ENCODE results near the gene LRRC74A. TPM values are rescaled to one million over a fixed set of nuclear protein-coding genes. Genes with fewer than 3 reads are reported as not detected.

Gene LRRC74A
- total and polyA plus RNA-seq, 9 of the 15 experiments (the other 6 are each of a cell fraction or from before 2014, with no cell fraction given) = not detected

DNA sequence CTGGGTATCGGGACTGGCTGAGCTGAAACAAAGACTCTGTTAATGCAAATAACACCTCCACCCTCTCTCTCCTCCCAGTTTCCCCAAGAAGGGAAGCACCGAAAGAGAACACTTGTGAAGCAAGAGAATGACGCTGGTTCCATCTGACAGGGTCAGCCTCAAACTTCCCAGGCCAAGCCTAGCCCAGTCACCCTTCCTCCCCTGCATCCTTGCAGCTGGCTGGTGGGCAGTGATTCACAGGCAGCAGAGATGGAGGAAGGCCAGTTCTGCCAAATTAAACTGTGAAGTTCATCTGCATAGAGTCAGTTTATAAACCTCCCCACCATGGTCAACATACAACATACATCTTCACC, 2.8 kb downstream of the LRRC74A start:
- no peak for FAIRE-seq
- H3K4me3 ChIP-seq = no peak overlapping the region
- H3K79me2 ChIP-seq (ENCODE audit: control insufficient read depth, insufficient read depth, low read length) = no peaks in the 10 kb centered on the region
- H4K20me1 ChIP-seq (replicated peaks; ENCODE audit: control insufficient read depth, insufficient read depth, low read length) = no peaks in the 10 kb centered on the region
- no peak overlapping the region for H3K4me2 ChIP-seq (ENCODE audit: insufficient read depth, low read length)
- no peaks in the 10 kb centered on the region for H3K9me3 ChIP-seq (replicated peaks; ENCODE audit: control insufficient read depth, insufficient read depth, low read depth, low read length)
- no peaks in the 10 kb centered on the region for H3K4me1 ChIP-seq (replicated peaks in 1 of 2; ENCODE audit: control insufficient read depth in 2 of 2, insufficient read depth in 2 of 2, low read length in 2 of 2)
- H2AFZ ChIP-seq (ENCODE audit: low read depth, low read length) = no peak overlapping the region
- H3K27ac ChIP-seq (ENCODE audit: extremely low read depth, low read depth, low read length) = no peak overlapping the region
- in situ Hi-C loops (cut with MboI) = no loop called here
- H3K36me3 ChIP-seq (ENCODE audit: control insufficient read depth, insufficient read depth, low read length) = no peaks in the 10 kb centered on the region
- ATAC-seq = no peak
- ChIA-PET POLR2A (interaction anchor here (1.6 kb wide), 1 partner anchor 49 kb away, joined by 4 read pairs; no protein-coding TSS in a partner anchor), CTCF (ENCODE audit: low intra/inter-chr PET ratio) (interaction anchor here (0.6 kb wide), 1 partner anchor 19 kb away, joined by 3 read pairs; no protein-coding TSS in a partner anchor)
- intact Hi-C loops (cut with micrococcal nuclease) = no loop called here
- no peaks in the 10 kb centered on the region for H3K9me1 ChIP-seq (ENCODE audit: control insufficient read depth, insufficient read depth, low read length)
- 0% methylated on average over 3 of the region's 3 CpGs for WGBS (ENCODE audit: insufficient coverage, low coverage, missing lambda C conversion rate)
- H3K9ac ChIP-seq (ENCODE audit: insufficient read depth in 1 of 2, low read depth in 2 of 2, low read length in 2 of 2) = no peak overlapping the region
- no peak for TF ChIP-seq ZNF445 (CRISPR knock-in tag; IDR thresholded peaks at IDR 0.05; ENCODE audit: low read depth)
- DNase-seq (ENCODE audit: extremely low read depth in 1 of 4, low spot score in 3 of 4) = no peak
- peaks cover 11 to 47% of the 10 kb centered on the region in 2 experiments; a peak in 4 of 5 replicates for H3K27me3 ChIP-seq (ENCODE audit: control insufficient read depth in 2 of 2, insufficient read depth in 2 of 2, low read length in 2 of 2)
- no TSS peak for BruUV-seq (replicated peaks)

DNA sequence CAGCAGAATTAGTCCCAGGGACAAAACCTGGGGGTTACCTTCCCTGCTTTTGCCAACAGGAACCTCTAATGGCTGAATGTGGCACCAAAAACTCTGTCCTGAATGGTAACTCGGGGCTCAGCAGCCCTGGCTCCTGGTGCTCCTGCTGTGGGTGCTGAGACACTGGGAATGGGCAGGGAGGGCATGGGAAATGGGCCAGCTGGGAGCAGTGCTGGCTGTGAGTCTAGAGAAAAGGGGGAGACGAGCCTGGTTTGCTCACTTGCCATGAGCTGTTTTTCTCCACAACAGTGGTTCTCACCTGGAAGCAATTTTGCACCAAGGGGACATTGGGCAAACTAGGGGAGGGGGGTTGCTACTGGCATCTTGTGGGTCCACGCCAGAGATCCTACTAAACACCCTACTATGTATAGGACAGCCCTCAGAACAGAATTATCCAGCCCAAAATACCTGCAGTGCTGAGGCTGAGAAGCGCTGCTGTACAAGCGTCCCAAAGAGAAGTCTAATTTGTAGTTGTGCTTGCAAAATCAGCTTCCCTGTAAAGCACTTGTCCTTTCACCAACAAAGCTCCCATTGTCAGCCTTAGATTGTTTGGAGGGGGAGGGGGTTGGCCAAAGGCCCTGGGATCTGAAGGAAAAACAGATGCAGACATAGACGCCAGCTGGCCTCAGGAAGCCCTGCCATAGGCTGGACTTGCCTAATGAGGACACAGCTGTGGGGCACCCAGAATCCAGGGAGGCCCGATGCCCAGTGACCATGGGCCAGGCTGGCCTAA, 3.6 kb downstream of the LRRC74A start:
- Histone ChIP-seq H3K79me2 (ENCODE audit: control insufficient read depth, insufficient read depth, low read length) (no peaks in the 10 kb centered on the region), H3K9me3 (replicated peaks; ENCODE audit: control insufficient read depth, insufficient read depth, low read depth, low read length) (no peaks in the 10 kb centered on the region), H3K4me2 (ENCODE audit: insufficient read depth, low read length) (no peak overlapping the region), H2AFZ (ENCODE audit: low read depth, low read length) (no peak overlapping the region), H3K27me3 (ENCODE audit: control insufficient read depth in 2 of 2, insufficient read depth in 2 of 2, low read length in 2 of 2) (peaks cover 11 to 52% of the 10 kb centered on the region in 2 experiments; a peak in 4 of 5 replicates), H3K9ac (ENCODE audit: insufficient read depth in 1 of 2, low read depth in 2 of 2, low read length in 2 of 2) (no peak overlapping the region), H3K4me3 (no peak overlapping the region), H3K9me1 (ENCODE audit: control insufficient read depth, insufficient read depth, low read length) (no peaks in the 10 kb centered on the region), H4K20me1 (replicated peaks; ENCODE audit: control insufficient read depth, insufficient read depth, low read length) (no peaks in the 10 kb centered on the region), H3K36me3 (ENCODE audit: control insufficient read depth, insufficient read depth, low read length) (no peaks in the 10 kb centered on the region), H3K4me1 (replicated peaks in 1 of 2; ENCODE audit: control insufficient read depth in 2 of 2, insufficient read depth in 2 of 2, low read length in 2 of 2) (no peaks in the 10 kb centered on the region), H3K27ac (ENCODE audit: extremely low read depth, low read depth, low read length) (no peak overlapping the region)
- ChIA-PET CTCF (ENCODE audit: low intra/inter-chr PET ratio) (no interaction called here), POLR2A (interaction anchor here (0.7 kb wide), 1 partner anchor 100 kb away, joined by 4 read pairs; no protein-coding TSS in a partner anchor)
- no peak for DNase-seq (ENCODE audit: extremely low read depth in 1 of 4, low spot score in 3 of 4)
- in situ Hi-C loops (cut with MboI) (no loop called here), intact Hi-C loops (cut with micrococcal nuclease) (no loop called here)
- no TSS peak for BruUV-seq (replicated peaks)
- no peak for ATAC-seq
- no peak for FAIRE-seq
- WGBS (ENCODE audit: insufficient coverage, low coverage, missing lambda C conversion rate) = 0% methylated on average over 3 of the region's 7 CpGs
- TF ChIP-seq, protein P1, sequence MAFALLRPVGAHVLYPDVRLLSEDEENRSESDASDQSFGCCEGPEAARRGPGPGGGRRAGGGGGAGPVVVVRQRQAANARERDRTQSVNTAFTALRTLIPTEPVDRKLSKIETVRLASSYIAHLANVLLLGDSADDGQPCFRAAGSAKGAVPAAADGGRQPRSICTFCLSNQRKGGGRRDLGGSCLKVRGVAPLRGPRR (CRISPR knock-in tag; IDR thresholded peaks at IDR 0.05) = no peak
- TF ChIP-seq, protein P2, sequence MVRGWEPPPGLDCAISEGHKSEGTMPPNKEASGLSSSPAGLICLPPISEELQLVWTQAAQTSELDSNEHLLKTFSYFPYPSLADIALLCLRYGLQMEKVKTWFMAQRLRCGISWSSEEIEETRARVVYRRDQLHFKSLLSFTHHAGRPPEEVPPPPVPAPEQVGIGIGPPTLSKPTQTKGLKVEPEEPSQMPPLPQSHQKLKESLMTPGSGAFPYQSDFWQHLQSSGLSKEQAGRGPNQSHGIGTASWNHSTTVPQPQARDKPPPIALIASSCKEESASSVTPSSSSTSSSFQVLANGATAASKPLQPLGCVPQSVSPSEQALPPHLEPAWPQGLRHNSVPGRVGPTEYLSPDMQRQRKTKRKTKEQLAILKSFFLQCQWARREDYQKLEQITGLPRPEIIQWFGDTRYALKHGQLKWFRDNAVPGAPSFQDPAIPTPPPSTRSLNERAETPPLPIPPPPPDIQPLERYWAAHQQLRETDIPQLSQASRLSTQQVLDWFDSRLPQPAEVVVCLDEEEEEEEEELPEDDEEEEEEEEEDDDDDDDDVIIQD (CRISPR knock-in tag; IDR thresholded peaks at IDR 0.05) = no peak
- TF ChIP-seq, protein P3, sequence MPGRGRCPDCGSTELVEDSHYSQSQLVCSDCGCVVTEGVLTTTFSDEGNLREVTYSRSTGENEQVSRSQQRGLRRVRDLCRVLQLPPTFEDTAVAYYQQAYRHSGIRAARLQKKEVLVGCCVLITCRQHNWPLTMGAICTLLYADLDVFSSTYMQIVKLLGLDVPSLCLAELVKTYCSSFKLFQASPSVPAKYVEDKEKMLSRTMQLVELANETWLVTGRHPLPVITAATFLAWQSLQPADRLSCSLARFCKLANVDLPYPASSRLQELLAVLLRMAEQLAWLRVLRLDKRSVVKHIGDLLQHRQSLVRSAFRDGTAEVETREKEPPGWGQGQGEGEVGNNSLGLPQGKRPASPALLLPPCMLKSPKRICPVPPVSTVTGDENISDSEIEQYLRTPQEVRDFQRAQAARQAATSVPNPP (IDR thresholded peaks at IDR 0.05; ENCODE audit: borderline replicate concordance, insufficient read depth, insufficient read length) = no peak
- TF ChIP-seq, protein P4, sequence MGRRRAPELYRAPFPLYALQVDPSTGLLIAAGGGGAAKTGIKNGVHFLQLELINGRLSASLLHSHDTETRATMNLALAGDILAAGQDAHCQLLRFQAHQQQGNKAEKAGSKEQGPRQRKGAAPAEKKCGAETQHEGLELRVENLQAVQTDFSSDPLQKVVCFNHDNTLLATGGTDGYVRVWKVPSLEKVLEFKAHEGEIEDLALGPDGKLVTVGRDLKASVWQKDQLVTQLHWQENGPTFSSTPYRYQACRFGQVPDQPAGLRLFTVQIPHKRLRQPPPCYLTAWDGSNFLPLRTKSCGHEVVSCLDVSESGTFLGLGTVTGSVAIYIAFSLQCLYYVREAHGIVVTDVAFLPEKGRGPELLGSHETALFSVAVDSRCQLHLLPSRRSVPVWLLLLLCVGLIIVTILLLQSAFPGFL (CRISPR knock-in tag; IDR thresholded peaks at IDR 0.05) = no peak
- TF ChIP-seq, protein P5, sequence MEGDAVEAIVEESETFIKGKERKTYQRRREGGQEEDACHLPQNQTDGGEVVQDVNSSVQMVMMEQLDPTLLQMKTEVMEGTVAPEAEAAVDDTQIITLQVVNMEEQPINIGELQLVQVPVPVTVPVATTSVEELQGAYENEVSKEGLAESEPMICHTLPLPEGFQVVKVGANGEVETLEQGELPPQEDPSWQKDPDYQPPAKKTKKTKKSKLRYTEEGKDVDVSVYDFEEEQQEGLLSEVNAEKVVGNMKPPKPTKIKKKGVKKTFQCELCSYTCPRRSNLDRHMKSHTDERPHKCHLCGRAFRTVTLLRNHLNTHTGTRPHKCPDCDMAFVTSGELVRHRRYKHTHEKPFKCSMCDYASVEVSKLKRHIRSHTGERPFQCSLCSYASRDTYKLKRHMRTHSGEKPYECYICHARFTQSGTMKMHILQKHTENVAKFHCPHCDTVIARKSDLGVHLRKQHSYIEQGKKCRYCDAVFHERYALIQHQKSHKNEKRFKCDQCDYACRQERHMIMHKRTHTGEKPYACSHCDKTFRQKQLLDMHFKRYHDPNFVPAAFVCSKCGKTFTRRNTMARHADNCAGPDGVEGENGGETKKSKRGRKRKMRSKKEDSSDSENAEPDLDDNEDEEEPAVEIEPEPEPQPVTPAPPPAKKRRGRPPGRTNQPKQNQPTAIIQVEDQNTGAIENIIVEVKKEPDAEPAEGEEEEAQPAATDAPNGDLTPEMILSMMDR (IDR thresholded peaks at IDR 0.05 in 2 of 3, conservative IDR thresholded peaks at IDR 0.05 in 1 of 3; ENCODE audit: insufficient read depth in 2 of 3, low read depth in 1 of 3, low read length in 3 of 3) = no peak
- TF ChIP-seq ZFP1 (CRISPR knock-in tag; IDR thresholded peaks at IDR 0.05) = no peak

All from K562 (cell line).